NCI-H2107 (cell line): ENCODE data around the gene ANKRD44.

Experiments
- DNase-seq: peaks from one replicate; lab custom pipeline; 2025; lab: John Stamatoyannopoulos, UW

The ANKRD44 gene

DNA sequence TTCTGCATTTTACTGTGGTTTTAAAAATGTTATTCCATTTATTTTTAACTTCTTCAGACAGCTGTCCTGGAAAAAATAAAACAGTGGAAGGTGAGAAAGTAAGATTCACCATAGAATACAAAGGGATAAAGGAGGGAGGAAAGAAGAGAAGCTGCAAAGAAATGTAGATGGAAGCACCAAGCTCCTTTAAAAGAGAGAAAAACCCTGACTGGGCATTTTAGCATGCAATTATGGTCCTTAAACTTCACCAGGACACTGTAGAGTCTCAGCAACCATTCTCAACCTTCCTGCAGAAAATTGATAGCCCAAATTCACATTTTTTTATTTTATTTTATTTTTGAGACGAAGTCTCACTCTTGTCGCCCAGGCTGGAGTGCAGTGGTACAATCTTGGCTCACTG, 11.6 kb upstream of the ANKRD44 start:
- DNase-seq: no peak

DNA sequence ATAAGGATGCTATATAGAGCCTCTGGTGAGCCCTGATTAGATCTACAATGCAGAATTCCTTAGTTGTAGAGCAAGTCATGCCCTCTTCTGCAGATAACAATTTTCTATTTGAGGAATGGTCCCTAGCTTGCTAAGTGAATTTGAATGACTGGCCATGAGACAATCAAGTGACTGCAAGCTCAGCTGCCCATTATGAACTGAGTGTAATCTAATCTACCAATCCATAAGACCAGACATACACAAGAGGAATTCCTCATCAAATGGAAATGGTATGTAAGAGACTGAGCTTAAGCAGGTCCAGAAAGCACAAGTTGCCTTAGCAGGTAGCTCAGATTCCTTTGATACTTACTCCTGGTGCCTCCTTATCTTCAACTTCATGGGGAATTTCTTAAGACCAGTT, 4.8 kb upstream of the ANKRD44 start:
- DNase-seq: no peak

DNA sequence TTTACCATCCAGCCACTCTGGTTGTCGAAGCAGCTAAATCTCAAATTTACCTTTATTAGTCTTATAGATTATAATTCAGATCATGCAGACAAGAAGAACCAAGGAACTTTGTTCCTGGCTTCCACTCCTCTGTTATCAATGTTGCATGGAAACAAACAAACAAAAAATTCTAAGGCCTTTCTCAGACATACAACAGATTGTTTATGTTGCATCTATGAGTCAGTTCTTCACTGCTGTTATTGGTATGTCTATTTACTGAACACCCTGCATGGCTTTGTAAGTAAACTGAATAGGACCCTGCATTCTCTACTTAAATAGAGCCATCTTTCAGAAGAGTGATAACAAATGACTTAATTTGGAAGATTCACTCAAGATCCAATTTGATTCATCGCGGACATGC, 1.6 kb upstream of the ANKRD44 start:
- DNase-seq: no peak

DNA sequence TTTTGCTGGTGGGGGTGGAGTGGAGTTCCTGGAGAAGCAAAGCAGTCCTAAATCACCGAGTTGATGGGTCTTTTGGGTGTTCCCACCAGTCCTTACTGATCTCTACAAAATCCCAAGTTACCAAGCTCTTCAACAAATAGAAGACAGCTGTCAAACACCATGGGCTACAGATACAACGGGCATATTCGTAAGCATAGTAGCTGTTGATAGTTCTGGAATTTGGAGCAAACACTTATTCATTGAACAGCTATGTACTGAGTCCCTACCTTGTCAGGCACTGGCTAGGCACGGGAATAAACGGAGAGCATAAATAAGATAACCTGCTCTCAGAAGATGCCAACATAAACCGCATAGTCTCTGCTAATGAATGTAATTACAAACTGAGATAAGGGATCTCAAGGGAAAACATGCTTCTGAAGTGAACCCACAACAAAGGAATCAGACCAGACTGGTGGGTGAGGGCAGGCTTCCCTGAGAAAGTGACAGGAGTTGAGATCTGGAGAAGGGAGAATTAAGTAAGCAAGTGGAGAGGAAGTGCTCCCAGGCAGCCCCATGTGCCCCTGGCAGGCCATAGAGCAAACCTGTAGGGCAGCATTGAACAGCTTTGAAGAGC, 947 bp upstream of the ANKRD44 start:
- no peak for DNase-seq

DNA sequence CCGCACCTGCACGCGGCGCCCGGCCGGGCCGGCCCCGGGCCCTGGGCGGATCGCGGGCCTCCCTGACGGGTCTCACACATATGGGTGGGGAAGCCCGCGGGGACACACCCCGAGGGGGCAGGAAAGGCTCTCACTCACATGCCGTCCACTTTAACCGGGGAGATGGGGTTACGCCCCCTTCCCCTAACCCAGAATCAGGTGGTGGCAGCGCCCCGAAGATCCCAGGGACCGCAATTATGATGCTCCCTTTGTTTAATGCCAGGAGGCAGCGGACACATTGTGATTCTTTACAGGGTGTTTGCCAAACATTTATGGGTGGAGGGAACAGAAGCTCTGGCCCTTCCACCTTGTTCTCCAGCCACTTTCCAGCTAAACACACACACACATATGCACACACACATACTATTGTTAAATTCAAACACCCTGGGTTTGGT, 424 bp upstream of the ANKRD44 start:
- DNase-seq: no peak

DNA sequence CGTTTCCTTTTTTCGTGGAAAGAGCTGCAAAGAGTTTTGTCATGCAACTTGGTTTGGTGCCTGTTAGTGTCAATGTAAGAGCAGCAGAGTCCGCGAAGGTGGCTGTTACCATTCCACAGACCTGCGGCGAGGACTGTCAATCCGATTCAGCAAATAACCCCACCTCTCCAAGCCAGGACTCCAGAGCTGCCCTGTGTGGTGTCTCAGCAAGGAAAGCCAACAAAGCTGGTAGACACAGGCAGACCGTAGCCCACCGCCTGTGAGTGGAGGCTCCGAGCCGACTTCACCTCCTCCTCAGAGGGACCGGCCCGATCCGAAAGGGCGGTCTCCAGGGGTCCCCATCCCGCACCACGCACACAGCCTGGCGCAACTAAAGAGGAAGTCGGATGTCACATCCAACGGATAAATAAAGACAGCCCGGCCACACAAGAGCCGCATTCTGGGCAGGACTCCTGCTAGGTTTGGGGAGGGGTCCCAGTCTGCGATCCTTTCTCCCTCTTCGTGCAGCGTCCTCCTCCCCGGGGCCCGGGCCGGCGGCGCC, 819 bp downstream of the ANKRD44 start:
- DNase-seq: no peak

DNA sequence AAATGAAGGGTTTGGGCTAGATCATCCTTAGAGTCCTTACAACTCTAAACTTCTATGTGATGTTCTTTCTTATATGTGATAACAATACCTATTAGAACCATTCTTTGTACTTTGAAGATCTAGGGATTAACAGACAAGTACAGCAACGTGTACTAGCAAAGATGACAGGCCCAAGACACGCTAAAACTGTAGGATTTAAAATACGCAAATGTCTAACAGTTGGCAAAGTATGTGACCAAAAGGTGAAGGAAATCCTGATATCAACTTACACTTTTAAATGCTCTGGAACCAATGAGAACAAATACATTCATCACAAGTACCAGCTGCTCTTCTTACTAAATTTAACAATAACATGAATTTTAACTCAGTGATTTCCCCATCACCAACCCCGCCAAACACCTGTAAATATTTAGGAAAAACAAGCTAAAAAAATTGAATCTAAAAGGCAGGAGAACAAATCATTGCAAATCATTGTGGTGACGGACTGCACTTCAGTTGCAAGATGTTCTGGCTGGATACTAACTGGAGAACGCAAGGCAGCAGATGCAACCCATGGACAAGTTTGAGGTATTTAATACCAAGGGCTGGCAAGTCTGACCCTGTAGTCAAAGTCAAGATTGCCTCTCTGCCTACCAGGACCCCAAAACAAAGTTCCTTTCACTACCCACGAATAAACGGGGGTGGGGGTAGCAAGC, 1.4 kb downstream of the ANKRD44 start:
- DNase-seq: no peak

DNA sequence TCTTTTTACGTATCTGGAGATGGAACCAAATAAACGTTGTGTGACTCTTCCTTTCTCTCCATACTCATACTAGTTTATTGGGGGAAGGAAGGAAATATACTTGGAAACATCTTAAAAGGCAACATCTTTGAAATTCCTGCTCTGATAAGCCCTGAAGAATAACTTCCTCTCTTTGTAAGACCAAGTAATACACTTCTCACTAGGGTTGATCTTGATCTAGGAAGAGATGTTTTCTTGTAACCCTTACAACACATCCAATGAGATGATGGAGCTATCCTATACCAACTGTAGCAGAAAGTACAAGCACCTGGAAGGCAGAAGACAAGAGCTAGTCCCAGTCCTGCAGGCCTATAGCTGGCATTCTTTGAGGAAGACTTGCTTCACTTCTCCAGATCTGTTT, 2.0 kb downstream of the ANKRD44 start:
- DNase-seq: no peak

DNA sequence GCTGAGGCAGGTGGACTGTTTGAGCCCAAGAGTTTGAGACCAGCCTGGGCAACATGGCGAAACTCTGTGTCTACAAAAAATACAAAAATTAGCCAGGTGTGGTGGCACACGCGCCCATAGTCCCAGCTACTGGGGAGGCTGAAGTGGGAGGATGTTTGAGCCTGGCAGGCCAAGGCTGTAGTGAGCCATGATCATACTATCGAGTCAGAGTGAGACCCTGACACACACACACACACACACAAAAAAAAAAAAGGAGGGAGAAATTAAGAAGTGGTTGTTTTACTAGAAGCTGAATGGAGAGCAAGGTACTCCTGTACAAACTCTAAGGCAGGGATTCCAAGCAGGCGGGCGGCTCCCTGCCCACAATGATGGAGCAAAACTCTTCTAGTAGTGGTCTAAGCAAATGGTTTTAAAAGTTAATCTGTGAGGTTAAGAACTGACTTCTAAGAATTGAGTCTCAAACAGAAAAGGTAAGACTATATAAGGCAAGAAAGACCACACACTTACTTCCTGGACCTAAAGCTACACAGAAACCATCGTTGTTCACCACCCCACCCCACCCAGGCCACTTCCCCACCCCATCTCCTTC, 2.6 kb downstream of the ANKRD44 start:
- DNase-seq: no peak

DNA sequence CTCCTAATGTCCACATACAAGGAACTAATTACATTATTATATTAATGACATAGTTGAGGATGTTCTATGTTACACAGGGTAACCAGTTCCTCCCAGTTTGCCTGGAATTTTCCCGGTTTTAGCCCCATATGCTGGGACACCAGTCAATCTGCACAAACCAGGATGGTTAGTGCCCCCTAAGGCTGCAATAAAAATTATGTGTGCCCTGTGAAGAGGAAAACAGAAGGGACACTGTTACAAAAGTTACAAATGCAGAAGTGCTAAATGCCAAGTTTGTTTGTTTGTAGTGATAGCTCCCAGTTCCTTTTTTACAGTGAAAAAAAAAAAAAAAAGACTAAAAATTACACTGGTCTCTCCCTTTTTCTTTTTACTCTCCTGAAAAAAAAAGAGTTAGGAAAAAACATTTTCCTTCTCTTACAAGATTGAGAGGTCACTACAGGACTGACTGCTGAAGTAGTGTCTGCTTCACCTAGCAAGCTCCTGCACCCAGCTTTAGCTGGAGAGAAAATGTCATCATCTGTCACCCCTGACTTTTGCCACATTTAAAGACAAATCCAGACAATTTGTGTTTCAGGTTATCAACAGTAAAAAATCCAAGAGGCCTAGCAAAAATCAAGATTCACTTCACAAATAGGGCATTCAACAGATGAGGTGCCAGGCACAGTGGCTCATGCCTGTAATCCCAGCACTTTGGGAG, 3.2 kb downstream of the ANKRD44 start:
- DNase-seq: no peak

DNA sequence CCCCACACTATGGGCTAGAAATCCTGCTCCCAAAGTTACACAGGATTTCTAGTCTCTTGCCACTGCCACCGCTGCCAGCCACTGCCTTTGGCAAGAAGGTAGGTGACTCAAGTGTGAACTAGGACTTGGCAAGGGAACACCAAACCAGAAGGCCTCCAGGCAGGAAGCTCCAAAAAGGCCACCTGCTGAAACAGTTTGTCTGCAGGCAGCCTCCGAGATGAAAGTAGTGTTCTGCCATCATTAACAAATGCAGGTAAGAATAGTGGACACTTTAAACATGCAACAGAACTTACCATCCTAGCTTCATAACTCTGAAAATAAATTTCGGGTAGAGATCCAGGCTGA, 3.9 kb downstream of the ANKRD44 start:
- no peak for DNase-seq

DNA sequence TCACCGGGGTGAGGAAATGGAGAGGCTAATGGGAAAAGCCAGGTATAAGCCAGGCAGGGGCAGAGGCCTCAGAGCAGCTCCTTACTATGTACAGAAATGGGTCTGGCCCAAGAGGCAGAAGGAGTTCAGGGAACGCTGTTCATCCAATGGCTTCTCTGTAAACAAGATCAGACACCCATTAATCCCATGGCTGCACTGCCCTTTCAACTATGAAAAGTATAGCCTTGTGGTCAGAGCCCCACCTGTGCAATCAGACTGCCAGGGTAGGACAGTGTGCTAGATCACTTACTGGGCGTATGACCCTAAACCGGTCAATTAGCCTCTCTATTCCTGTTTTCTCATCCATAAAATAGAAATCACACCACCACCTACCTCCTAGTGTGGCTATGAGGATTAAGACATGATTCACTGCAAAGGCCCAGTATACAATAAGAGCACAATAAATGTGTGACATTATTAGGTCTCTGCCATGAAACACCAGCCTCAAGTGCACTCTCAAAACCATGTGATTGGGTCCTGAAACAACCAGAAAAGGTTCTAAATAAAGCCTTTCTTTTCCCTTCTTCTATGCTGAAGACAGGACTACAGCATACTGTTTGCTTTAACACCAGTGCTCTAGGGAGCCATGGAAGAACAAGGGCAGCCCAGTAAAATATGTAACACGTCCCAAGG, 4.4 kb downstream of the ANKRD44 start:
- DNase-seq: no peak

DNA sequence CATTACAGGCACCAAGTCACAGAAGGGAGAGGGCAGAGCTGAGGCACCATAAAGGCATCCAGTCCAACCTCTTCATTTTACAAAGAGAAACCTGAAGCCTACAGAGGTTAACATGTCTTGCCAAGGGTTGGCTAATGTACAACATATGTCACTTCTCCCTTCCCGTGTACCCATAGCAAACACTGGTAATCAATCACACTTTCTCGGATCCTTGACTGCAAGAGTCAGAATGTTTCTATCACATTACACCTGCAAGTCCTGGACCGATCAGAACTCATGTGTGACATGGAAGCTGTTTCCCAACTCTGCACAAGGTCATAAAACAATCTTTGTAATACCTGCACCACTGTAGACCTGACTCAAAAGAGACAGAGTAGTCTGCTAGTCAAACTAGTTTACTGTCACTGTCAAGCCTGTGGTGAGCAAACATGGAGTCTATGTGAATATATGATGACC, 6.0 kb downstream of the ANKRD44 start:
- no peak for DNase-seq

DNA sequence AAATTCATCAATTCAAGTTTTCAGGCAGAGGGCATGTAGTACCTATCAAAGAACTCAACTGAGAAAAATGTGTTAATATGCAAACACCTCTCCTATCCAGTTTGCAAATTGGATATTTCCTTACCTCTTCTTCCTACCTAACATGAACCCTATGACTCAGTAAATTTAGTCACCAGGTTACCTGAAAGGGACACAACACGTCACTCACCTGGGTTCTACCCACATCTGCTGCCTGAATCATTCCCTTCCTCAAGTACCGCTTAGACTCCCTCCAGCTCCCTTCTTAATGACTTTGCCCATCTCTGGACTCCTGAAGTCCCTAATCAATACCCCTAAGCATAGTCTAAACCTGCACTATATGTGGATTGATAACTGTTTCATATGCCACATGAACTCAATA, 10.4 kb downstream of the ANKRD44 start:
- DNase-seq: no peak

DNA sequence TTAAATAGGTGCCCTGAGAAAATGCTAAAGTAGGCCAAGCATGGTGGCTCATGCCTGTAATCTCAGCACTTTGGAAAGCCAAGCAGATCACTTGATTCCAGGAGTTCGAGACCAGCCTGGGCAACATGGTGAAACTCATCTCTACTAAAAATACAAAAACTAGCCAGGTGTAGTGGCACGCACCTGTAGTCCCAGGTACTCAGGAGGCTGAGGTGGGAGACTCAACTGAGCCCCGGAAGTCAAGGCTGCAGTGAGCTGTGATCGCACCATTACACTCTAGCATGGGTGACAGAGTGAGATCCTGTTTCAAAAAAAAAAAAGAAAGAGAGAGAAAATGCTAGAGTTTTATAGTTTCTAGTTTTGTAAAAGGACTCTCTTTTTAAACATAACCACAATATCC, 12.0 kb downstream of the ANKRD44 start:
- DNase-seq: no peak

DNA sequence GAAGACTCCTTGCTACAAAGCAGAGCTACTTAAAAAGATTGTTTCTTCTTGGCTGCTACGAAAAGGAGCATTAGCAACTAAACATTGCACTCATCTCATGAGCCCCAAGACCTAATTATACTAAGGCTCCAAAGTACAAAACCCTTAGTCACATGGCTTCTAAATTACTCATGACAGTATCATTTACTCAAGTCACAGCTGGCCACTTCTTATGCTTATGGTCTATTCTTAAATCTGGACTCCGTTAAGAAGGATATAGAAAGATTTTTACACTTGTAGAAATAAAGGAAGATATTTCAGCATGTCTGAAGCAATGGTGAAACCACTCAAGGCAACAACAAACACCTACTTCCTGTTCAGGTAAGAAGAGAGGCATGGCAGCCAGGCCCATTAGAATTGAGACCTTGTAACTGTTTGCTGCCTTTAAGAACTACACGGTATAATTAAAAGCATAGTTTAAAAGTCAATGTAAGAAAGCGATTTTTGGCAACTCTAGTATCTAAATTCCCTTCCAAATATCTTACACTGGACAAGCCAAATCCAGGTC, 12.7 kb downstream of the ANKRD44 start:
- DNase-seq: no peak

DNA sequence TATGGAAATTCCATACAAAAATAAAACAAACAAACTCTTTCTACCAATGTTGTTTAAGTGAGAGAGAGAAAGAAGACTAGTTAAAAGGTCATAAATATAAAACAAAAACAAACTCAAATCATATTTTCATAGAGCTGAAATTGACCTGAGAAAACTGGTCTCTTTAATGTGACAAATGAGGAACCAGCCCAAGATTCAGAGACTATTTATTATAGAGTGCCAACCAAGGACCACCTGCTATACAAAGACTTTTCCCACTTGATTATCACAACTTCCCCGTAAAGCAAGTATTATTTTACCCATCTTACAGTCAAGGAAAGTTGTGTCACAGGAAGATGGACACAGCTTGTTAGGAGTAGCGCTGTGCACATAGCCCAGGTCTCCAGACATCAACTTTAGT, 13.3 kb downstream of the ANKRD44 start:
- no peak for DNase-seq

DNA sequence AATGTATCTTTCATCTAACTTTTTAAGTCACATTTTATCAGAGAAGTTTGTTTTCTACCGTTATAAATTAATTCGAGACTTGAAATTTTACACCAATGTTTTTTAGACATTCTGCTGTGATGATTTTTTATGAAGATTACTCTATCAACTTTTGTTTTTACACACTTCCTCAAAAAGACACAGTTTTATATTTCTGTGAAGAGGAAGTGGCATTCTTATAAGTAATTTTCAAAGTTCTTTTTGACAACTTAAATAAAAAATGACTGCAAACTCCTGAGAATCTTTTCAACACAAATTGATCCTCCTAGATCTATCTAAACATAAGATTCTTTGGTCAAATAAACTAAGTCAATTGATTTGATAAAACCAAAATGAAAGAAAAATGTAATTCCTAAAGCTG, 13.7 kb downstream of the ANKRD44 start:
- no peak for DNase-seq

DNA sequence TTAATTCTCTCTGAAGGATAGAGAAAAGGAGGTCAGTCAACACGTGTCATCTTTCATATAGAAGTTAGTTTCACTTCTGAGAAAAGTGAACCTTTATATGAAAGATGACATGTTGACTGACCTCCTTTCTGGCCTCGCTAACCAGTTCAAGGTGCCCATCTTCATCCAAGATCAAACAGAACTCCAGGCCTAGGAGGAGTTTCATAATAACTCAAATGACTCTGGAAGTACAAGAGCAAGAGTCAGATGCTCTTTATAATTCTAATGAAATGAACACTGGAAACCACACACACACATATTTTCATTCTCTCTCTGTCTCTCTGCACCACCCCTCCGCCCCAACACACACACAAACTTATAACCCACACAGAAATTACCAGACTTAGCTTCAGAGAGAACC, 16.3 kb downstream of the ANKRD44 start:
- DNase-seq: no peak

DNA sequence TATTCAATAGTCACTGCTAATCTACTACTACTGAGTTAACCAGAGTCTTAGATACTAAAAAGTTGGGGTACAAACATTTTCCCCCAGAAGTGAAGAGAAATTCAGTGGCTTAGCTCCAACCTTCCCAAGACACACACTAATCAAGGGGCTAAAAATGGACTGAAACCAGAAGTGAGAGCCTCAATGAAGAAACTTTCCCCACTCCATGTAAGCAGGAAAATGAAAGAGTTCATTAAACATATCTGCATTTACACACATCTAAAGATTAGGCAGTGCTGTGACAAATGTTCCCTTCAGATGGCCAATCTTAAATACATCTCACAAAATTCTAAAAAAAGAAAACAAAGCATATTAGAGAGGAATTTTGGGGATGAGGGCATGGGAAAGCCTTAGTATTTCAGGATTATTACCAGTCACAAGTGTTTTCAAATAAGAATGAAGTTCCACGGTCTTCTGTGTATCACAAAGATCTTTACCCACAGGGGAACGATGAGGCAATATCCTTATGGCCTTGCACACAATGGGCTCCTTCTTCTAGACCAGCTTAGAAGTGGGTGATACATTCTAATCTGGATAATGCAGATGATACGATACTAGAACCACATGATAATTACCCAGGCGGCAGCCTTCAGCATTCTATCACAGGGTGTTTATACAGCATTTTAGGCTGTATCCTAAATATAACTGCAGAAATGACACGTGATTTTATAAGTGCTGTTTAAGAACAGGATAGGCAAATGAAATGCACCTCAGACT, 17.1 kb downstream of the ANKRD44 start:
- DNase-seq: no peak

DNA sequence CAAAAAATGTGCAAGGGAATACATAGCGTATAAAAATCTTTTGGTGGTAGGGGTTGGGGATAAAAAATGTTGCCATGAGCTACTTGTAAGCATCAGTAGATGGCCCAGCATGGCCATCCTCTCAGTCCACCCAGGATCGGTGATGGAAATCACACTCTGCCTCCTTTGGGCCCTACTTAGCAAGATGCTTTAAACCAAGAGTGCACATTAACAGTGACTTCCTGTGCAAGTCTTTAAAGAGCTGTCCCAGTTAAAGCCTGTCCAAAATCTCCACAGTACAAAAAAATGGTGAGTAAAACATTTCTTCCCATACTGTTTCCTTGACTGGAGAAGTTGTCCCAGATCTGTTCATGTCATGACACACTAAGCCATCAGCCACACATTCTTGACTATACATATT, 18.0 kb downstream of the ANKRD44 start:
- DNase-seq: no peak
